GM21526 (cell line): ENCODE results near the gene NAT16.
"Not testable (repeated sequence)": the region's sequence is repeated elsewhere in the genome, so short reads cannot be mapped to it uniquely, and the experiment has no call there.

Experiments used
- ATAC-seq: cut with Tn5 transposase; IDR thresholded peaks from one replicate; pipeline ENCODE4 v1.9.1; 2021; ENCODE audit warnings: moderate library complexity; ENCODE audit not compliant: unreplicated experiment, low FRiP score

The NAT16 gene

GRCh38 chr7:101203740-101204738 lies 23.9 kb upstream of the NAT16 start:
- not testable (repeated sequence) for ATAC-seq

DNA sequence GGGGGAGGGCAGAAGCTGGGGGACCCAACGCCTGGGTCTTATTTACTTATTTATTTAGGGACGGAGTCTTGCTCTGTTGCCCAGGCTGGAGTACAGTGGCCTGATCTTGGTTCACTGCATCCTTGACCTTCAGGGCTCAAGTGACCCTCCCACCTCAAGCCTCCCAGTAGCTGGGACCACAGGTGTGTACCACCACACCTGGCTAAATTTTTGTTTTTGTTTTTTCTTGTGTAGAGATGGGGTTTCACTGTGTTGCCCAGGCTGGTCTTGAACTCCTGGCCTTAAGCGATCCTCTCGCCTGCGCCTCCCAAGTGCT lies 22.5 kb upstream of the NAT16 start:
- ATAC-seq = no peak

DNA sequence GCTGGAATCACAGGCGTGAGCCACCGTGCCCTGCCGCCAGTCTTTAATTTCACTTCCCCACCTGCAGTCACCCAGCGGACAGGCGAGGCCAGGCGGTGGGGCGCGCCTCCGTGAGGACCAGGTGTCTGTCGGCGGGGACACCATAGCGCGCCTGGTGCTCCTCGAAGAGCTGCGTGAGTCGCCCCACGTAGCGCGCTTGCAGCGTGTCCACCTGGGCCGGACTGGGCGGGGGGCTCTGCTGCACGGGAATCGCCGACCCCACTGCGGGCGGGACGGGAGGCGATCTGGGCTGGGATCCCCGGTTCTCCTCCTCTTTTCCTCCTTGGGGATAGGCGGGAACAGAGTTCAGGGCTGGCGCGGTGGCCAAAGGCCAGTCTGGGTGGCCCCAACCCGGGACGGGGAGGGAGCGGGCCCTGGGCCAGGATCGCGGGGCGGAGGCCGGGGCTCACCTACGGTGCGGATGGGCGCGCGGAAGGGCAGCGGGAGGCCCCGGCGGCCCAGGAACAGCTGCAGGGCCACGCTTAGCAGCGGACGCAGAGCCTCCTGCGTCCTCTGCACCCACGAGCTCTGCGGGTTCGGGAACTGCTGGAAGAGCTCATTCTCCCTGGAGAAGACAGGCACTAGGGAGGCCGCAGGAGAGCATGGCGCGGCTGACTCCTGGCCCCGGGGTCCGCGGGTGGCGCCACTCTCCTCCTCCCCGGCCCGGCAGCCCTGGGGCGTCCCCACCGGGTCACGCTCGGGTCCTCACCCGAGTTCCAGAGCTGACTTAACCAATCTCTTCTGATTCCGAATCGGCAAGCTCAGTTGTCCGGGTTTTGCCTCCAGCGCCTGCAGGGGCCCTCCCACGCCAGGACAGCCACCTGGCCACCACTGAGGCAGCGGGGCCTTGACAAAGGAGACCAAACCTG lies 21.9 kb upstream of the NAT16 start:
- no peak for ATAC-seq

GRCh38 chr7:101200862-101201599 lies 20.9 kb upstream of the NAT16 start, which contains the start of gene MOGAT3:
MOGAT3 (minus strand) TSS chr7:101201036; CDS start chr7:101200854, 182 bp downstream.
- no peak for ATAC-seq

DNA sequence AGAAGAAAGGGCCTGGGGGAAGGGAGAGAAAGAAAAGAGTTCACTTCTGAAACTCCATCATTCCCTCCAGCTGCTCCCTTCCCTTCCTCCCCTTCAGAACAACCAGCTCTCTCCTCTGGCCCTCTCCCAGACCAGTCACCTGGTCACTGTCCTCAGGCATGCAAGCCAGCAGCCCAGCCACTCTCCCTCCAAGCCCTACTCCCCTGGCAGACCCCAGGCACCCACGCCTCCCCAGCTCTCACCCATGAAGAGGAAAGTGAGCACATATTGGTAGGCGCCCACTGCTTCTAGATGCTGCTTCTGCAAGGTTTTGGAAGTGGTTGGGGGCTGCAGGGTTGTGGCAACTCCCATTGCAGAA lies 20.4 kb upstream of the NAT16 start:
- no peak for ATAC-seq

GRCh38 chr7:101199522-101199921 lies 19.4 kb upstream of the NAT16 start:
- ATAC-seq = not testable (repeated sequence)

DNA sequence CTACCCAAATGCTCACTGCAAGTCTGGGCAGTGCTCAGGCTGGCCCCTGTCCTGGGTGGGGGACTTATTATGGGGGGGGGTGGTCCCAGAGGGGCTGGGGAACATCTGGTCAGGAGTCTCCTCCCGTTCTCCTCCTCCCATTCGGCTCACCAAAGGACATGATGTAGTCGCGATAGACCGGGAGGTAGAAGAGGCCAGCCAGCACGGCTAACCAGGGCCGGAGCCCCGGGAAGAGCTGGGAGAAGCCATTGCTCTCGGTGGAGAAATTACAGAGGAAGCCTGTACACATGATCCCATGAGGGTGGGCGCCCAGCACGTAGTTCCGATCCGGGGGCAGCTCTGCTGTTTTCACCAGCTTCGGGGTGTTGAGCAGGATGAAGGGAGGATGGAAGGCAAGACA lies 18.4 kb upstream of the NAT16 start:
- no peak for ATAC-seq

- no peak for ATAC-seq
Observed at GRCh38 chr7:101197991-101198390, 17.9 kb upstream of the NAT16 start.

DNA sequence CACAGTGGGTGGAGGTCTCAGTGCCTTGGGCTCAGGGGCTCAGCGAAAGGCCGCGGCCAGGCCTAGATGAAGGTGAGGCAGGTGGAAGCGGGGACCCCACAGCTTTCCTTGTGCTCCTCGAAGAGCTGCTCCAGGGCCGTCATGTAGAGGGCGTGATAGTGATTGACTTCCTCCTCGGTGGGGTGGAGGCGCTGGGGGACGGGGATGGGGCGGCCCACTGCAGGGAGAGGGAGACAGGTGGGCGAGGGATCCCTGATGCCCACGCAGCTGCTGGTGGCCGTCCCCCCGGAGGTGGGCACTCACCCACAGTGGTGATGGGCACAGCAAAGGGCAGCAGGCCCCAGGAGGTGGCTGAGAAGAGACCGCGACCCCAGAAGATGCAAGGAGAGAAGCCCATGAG lies 15.8 kb upstream of the NAT16 start:
- ATAC-seq = no peak

GRCh38 chr7:101189109-101189508 lies 9.0 kb upstream of the NAT16 start:
- no peak for ATAC-seq

DNA sequence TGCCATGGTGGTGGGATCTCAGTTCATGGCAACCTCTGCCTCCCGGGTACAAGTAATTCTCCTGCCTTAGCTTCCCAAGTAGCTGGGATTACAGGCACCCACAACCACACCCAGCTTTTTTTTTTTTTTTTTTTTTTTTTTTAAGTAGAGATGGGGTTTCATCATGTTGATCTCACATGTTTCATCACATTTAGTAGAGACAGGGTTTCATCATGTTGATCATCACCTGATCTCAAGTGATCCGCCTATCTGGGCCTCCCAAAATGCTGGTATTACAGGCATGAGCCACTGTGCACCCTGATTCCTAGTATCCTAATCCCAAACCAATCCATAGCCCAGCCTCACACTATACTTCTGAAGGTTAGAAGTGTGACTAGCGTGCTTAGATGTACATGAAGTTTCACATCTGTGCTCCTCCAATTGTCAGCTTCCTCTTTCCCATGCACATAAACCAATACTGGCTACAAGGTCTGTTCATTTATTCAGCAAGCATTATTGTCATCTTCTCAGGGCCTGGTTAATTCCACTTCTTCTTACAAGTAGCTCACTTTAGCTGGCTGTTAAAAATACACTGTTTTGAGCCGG lies 6.8 kb upstream of the NAT16 start:
- no peak for ATAC-seq

DNA sequence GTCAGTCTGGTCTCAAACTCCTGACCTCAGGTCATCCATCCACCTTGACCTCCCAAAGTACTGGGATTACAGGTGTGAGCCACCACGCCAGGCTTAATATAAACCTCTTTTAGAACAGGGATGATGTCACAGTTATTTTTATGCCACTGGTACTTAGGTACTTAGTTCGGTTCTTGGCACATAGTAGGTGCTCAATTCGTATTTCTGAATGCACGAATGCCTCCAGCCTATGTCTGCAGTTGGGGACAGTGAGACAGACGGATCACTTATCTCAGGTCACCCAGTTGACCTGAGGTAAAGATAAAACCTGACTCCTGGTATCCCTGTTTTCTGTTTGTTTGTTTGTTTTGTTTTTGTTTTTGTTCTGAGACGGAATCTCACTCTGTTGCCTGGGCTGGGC lies 6.1 kb upstream of the NAT16 start:
- ATAC-seq = no peak

GRCh38 chr7:101185258-101185839 lies 5.3 kb upstream of the NAT16 start:
- ATAC-seq = no peak

GRCh38 chr7:101179713-101180112 lies 380 bp downstream of the NAT16 start:
- no peak for ATAC-seq

DNA sequence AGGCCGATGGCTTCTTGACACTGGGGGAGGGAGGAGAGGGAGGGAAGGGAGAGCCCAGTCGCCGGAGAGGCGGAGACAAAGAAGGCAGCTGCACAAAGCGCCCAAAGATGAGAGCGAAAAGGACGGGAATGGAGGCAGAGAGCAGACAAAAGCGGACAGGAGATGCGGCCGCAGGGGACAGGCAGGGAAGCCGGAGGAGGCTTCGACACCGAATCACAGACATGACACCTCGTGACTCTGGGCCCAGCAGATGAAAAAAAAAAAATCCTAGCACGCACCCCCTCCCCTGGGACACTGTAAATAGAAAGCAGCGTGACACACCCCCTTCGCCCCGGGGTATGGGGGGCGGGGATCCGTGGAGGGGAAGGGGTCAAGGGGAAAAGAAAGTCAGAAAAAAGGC lies 976 bp downstream of the NAT16 start:
- no peak for ATAC-seq

DNA sequence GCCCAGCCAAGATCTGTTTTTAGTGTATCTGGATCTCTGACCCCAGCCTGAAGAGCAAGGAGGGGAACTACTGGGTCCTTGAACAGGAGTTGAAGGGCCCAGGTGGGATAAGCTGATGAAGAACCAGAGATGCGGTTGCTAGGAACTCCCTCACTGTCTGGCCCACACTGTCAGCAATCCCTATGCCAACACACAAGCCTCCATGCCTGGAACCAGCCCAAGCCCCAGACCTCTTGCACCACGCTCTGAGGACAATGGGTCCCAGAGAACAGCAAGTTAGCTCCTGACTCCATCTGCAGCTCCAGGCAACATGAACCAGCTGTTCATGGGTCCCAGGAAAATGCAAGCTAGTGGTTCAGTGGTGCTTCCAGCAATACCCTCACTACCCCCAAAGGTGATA lies 2.4 kb downstream of the NAT16 start:
- ATAC-seq = no peak

DNA sequence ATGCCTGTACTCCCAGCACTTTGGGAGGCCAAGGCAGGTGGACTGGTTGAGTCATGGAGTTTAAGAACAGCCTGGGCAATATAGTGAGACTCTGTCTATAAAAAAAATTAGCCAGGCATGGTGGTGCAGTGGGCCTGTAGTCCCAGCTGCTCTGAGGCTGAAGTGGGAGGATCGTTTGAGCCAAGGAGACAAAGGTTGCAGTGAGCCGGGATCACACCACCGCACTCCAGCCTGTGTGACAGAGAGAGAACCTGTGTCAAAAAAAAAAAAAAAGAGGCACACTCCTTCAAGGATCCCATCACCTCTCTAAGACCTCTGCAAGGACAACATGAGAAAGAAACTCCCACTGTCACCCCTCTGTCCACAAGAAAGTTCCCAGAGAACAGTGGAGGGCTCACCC lies 4.4 kb downstream of the NAT16 start:
- ATAC-seq = no peak

DNA sequence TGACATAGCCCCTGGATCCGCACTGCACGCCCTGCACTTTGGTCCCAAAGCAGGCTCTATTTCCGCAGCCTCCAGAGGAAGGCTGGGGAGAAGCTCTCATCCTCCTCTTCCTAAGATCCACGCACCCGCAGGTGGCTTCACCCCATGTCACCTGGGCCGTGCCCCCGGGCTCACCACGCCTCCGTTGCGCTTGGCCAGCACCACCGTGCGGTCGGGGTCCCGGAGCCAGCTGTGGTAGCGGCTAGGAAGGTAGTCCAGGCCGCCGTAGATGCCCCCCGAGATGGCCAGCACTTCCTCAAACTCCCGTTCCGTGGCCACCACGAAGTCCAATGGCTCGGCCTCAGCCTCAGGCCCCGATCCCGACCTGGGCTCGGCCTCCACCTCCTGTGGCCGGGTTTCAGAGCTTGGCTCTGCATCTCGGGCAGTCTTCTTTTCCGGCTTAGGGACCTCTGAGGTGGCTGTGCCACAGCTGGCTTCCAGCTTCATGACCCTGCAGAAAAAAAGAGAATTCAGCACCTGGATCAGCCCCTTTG lies 5.7 kb downstream of the NAT16 start:
- no peak for ATAC-seq

GRCh38 chr7:101173752-101174244 lies 6.3 kb downstream of the NAT16 start:
- no peak for ATAC-seq
